HG03280 (cell line): ENCODE results near the gene KCNT1.

Experiments
- ATAC-seq: cut with Tn5 transposase; IDR thresholded peaks from one replicate; pipeline ENCODE4 v1.9.1; 2021; ENCODE audit warnings: mild to moderate bottlenecking, moderate library complexity; ENCODE audit not compliant: unreplicated experiment

KCNT1 gene

GRCh38 chr9:135698767-135699166 is 3.2 kb upstream of the KCNT1 start:
- no peak for ATAC-seq

GRCh38 chr9:135699440-135699839 is 2.5 kb upstream of the KCNT1 start, which contains the start of gene SOHLH1:
Gene SOHLH1 (minus strand): TSS chr9:135699481. CDS start chr9:135699467, 14 bp downstream.
- ATAC-seq: no peak

GRCh38 chr9:135700525-135700924 is 1.5 kb upstream of the KCNT1 start:
- no peak for ATAC-seq

DNA sequence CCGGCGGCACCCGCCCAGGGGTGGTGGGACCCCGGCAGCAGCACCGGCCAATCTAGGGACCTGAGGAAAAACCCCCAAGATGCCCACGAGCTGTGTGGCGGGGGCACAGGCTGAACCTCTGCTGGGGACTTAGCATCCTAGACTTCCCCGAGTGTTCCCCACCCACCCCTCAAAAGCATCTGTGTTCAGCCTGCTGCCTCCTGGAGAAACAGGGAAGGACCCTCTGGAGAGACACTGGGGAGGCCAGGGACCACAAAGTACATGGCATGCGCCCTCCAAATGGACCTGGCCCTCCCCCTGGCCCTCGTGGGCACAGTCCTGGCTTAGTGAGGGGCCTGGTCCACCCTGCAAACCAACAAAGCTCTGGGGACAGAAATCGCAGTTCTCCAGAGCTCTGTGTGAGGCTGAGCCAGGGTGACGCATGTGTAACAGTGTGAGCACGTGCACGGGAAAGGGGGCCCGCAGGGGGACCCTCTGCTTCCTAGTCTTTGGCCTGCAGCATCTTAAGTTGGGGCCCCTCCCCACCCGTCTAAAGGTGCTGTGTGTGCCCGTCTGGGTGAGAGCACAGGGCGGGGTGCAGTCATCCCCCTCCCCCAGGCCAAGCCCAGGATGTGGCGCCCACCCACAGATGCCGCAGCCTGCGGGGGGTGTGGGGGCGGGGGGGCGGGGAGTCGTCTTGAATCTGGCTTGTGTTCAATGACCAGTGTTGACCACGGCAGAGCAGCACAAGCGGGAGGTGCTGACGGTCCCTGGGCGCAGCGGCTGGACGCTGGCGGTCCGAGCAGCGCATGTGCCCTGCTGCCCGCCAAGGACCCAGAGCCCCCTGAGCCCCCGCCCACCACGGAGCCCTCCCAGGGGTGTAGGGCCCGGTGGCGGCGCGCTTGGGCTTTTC is 672 bp upstream of the KCNT1 start:
- ATAC-seq: no peak

- ATAC-seq: no peak
Measured at GRCh38 chr9:135703726-135704125, 1.7 kb downstream of the KCNT1 start.

- ATAC-seq: no peak
Measured at GRCh38 chr9:135704483-135704882, 2.5 kb downstream of the KCNT1 start.

GRCh38 chr9:135705376-135705775 is 3.4 kb downstream of the KCNT1 start:
- ATAC-seq: no peak

GRCh38 chr9:135706288-135706687 is 4.3 kb downstream of the KCNT1 start:
- no peak for ATAC-seq

GRCh38 chr9:135707252-135708138 is 5.5 kb downstream of the KCNT1 start:
- no peak for ATAC-seq

DNA sequence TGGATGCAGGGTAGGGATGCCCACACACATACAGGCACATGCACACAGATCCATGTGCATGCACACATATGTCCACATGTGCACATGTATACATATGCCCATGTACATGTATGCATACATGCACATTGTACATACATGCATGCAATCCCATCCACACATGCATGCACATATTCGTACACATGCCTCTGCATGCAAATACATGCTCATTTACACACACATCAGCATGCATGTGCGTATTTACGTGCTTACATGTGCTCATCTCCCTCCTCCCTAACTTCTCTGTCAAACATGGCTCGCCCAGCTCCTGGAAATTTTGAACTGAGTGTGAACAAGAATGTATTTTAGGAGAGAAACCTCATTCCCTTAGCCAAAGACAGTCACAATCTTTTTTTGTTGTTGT is 6.2 kb downstream of the KCNT1 start:
- no peak for ATAC-seq

DNA sequence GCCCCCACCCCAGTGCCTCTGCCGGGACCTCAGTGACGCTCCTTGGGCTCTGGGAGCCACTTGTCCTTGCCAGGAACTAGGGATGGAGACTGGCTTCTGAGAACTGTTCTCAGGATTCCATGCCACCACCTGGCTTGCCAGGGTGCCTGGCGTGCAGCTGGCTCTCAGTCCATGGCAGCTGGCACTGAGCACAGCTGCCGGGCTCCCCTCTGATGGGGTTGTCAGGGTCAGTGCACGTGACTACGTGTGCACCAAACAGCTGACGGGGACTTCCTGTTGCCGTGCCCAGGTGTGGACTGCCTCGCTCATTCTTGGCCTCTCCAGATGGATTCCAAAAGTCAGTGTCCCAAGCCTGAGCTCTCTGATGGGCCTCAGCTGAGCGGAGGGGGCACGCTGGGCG is 9.4 kb downstream of the KCNT1 start:
- no peak for ATAC-seq

DNA sequence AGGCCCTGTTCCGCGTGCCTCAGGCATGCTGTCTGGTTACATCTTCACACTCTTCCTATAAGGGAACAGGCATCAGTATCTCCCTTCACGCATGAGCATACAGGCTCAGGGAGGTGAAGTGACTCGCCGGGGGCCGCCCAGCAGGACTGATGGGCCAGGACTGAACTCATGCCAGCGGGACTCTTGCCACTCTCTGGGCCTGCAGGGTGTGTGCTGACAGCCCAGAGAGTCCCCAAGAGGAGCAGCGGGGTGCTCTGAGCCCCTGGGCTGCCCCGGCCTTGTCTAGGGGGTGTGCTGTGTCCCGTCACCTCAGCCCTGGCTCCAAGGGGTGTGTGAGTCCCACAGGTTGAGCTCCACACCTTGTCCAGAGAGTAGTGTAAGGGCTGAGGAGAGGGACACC is 9.9 kb downstream of the KCNT1 start:
- ATAC-seq: no peak

- no peak for ATAC-seq
Measured at GRCh38 chr9:135712613-135713295, 10.8 kb downstream of the KCNT1 start.

GRCh38 chr9:135714242-135715055 is 12.5 kb downstream of the KCNT1 start:
- no peak for ATAC-seq

GRCh38 chr9:135715056-135715595 is 13.1 kb downstream of the KCNT1 start:
- no peak for ATAC-seq

DNA sequence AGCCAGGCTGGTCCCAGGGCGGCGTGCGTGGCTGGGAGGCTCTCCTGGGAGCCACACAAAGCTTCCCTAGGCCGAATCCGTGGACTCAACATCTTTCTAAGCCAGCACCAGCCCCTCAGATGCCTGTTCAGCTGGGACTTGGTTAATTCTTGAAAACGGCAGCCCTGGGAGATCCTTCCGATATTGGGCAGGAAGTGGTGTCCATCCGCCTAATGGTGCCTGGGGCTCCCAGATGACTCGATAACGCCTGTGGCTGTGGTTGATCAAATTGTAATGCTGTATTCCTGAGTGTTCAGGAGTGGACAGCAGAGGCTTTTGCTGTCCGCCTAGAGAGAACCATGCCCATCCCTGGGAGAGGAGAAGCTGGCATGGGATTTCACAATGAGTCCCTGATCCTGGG is 14.1 kb downstream of the KCNT1 start:
- no peak for ATAC-seq

GRCh38 chr9:135717410-135717809 is 15.4 kb downstream of the KCNT1 start:
- ATAC-seq: no peak

DNA sequence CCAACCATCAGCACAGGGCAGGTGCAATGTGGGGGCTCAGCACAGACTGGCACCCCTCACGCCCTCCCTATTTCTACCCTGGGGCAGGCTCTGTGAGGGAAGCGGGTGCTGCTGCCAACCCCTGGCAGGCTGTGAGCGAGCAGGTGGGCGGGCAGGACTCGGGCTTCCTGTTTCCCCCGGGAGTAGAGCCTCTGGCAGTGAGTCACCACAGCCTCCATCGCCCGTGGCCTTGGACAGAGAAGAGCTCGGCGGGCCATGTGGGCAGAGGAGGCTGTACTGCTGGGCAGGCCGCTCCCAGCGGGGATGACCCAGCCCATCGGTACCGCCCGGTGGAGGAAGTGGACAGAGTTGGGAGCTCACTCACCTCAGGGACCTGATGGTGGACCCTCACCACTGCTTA is 16.6 kb downstream of the KCNT1 start:
- ATAC-seq: no peak

- no peak for ATAC-seq
Measured at GRCh38 chr9:135719472-135719871, 17.5 kb downstream of the KCNT1 start.

GRCh38 chr9:135722365-135722764 is 20.4 kb downstream of the KCNT1 start:
- ATAC-seq: no peak
